Ammon's horn (tissue), 1 donor: ENCODE results near the gene NCS1.
"Not testable (repeated sequence)": the region's sequence is repeated elsewhere in the genome, so short reads cannot be mapped to it uniquely, and the experiment has no call there.

Experiments
- DNase-seq: peaks from one replicate; pipeline ENCODE4 v3.0.0-alpha.2; 2016; ENCODE audit warnings: low spot score

Gene NCS1

GRCh38 chr9:130263601-130264413 is 91.6 kb downstream of the NCS1 start:
- no peak for DNase-seq

GRCh38 chr9:130264414-130265350 is 92.5 kb downstream of the NCS1 start:
- DNase-seq, result no peak

- DNase-seq, result no peak
These were observed 93.4 kb downstream of the NCS1 start, which contains the start of gene HMCN2 for GRCh38 chr9:130265431-130266235. TSS of gene HMCN2 (plus strand) at chr9:130265760. CDS start at chr9:130265879, 119 bp downstream.

GRCh38 chr9:130266236-130267098 is 94.3 kb downstream of the NCS1 start:
- no peak for DNase-seq

- no peak for DNase-seq
These were observed 95.7 kb downstream of the NCS1 start for GRCh38 chr9:130267930-130268329.

- DNase-seq, result peak; percentile 54
These were observed 96.5 kb downstream of the NCS1 start for GRCh38 chr9:130268521-130269211.

- DNase-seq, result no peak
These were observed 99.3 kb downstream of the NCS1 start for GRCh38 chr9:130271473-130271872.

- DNase-seq, result no peak
These were observed 103.0 kb downstream of the NCS1 start for GRCh38 chr9:130275156-130275555.

GRCh38 chr9:130276121-130276520 is 103.9 kb downstream of the NCS1 start:
- DNase-seq, result no peak

GRCh38 chr9:130276955-130277354 is 104.8 kb downstream of the NCS1 start:
- no peak for DNase-seq

- DNase-seq, result not testable (repeated sequence)
These were observed 105.3 kb downstream of the NCS1 start for GRCh38 chr9:130277525-130277924.

- no peak for DNase-seq
These were observed 111.5 kb downstream of the NCS1 start for GRCh38 chr9:130283539-130284248.

GRCh38 chr9:130284249-130284625 is 112.0 kb downstream of the NCS1 start:
- no peak for DNase-seq

- DNase-seq, result no peak
These were observed 112.5 kb downstream of the NCS1 start for GRCh38 chr9:130284690-130285089.

GRCh38 chr9:130285271-130285670 is 113.1 kb downstream of the NCS1 start:
- DNase-seq, result no peak

GRCh38 chr9:130286072-130286770 is 114.0 kb downstream of the NCS1 start:
- no peak for DNase-seq
